ENCODE measurements around the gene ERLEC1.
"Not testable (repeated sequence)": the region's sequence is repeated elsewhere in the genome, so short reads cannot be mapped to it uniquely, and the experiment has no call there.

The ERLEC1 gene

GRCh38 chr2:53786705-53787613 is at the start of gene ERLEC1, which contains the start of gene ASB3:
Gene ERLEC1 (plus strand): TSS chr2:53787044. CDS start chr2:53787211, 167 bp downstream.
Gene ASB3 (minus strand): TSS chr2:53786953. CDS start chr2:53765572, 21,381 bp downstream.
- DNase-seq (ENCODE audit: low read depth, low spot score) = peak; percentile 79

- DNase-seq (ENCODE audit: low read depth, low spot score) = no peak
Measured at GRCh38 chr2:53737091-53737490, 49.8 kb upstream of the ERLEC1 start.

GRCh38 chr2:53739032-53739431 is 47.8 kb upstream of the ERLEC1 start:
- no peak for DNase-seq (ENCODE audit: low read depth, low spot score)

GRCh38 chr2:53740170-53740569 is 46.7 kb upstream of the ERLEC1 start:
- no peak for DNase-seq (ENCODE audit: low read depth, low spot score)

GRCh38 chr2:53744395-53745065 is 42.3 kb upstream of the ERLEC1 start:
- no peak for DNase-seq (ENCODE audit: low read depth, low spot score)

GRCh38 chr2:53750041-53750768 is 36.6 kb upstream of the ERLEC1 start:
- DNase-seq (ENCODE audit: low read depth, low spot score) = no peak

GRCh38 chr2:53751728-53752127 is 35.1 kb upstream of the ERLEC1 start:
- DNase-seq (ENCODE audit: low read depth, low spot score) = no peak

GRCh38 chr2:53752385-53752784 is 34.5 kb upstream of the ERLEC1 start:
- DNase-seq (ENCODE audit: low read depth, low spot score) = no peak

GRCh38 chr2:53753041-53753440 is 33.8 kb upstream of the ERLEC1 start:
- DNase-seq (ENCODE audit: low read depth, low spot score) = no peak

GRCh38 chr2:53755121-53755520 is 31.7 kb upstream of the ERLEC1 start:
- no peak for DNase-seq (ENCODE audit: low read depth, low spot score)

GRCh38 chr2:53756644-53757043 is 30.2 kb upstream of the ERLEC1 start:
- no peak for DNase-seq (ENCODE audit: low read depth, low spot score)

GRCh38 chr2:53757206-53757605 is 29.6 kb upstream of the ERLEC1 start:
- not testable (repeated sequence) for DNase-seq (ENCODE audit: low read depth, low spot score)

GRCh38 chr2:53765767-53766166 is 21.1 kb upstream of the ERLEC1 start:
- DNase-seq (ENCODE audit: low read depth, low spot score) = no peak

- DNase-seq (ENCODE audit: low read depth, low spot score) = peak; percentile 69
Measured at GRCh38 chr2:53767405-53768241, 19.2 kb upstream of the ERLEC1 start, which contains the start of gene CHAC2. Gene CHAC2 (plus strand): TSS chr2:53767804. CDS start chr2:53767887, 83 bp downstream.

GRCh38 chr2:53768242-53768542 is 18.7 kb upstream of the ERLEC1 start:
- no peak for DNase-seq (ENCODE audit: low read depth, low spot score)

- DNase-seq (ENCODE audit: low read depth, low spot score) = no peak
Measured at GRCh38 chr2:53769318-53769945, 17.4 kb upstream of the ERLEC1 start.

GRCh38 chr2:53770264-53770663 is 16.6 kb upstream of the ERLEC1 start:
- DNase-seq (ENCODE audit: low read depth, low spot score) = no peak

- DNase-seq (ENCODE audit: low read depth, low spot score) = no peak
Measured at GRCh38 chr2:53777134-53777533, 9.7 kb upstream of the ERLEC1 start.

- DNase-seq (ENCODE audit: low read depth, low spot score) = no peak
Measured at GRCh38 chr2:53778536-53779162, 8.2 kb upstream of the ERLEC1 start.

GRCh38 chr2:53780056-53780455 is 6.8 kb upstream of the ERLEC1 start:
- no peak for DNase-seq (ENCODE audit: low read depth, low spot score)

Data from activated naive CD8-positive, alpha-beta T cell treated with anti-CD3 and anti-CD28 coated beads, Interleukin-2, amount 50 U/mL, for 16 hours (primary cell).